HG03097 (cell line): ENCODE data around the gene VWA3A.

Source experiments
- ATAC-seq: cut with Tn5 transposase; IDR thresholded peaks from one replicate; pipeline ENCODE4 v1.9.1; 2021; ENCODE audit not compliant: unreplicated experiment, low FRiP score

The VWA3A gene

GRCh38 chr16:22181426-22181825, 89.1 kb downstream of the VWA3A start:
- no peak for ATAC-seq

- ATAC-seq, result no peak
Measured at GRCh38 chr16:22181843-22182242, 89.5 kb downstream of the VWA3A start.

- no peak for ATAC-seq
Measured at GRCh38 chr16:22183335-22183734, 91.0 kb downstream of the VWA3A start.

GRCh38 chr16:22183901-22184614, 91.7 kb downstream of the VWA3A start:
- ATAC-seq, result no peak

- no peak for ATAC-seq
Measured at GRCh38 chr16:22184615-22184968, 92.3 kb downstream of the VWA3A start.

- ATAC-seq, result no peak
Measured at GRCh38 chr16:22186517-22186916, 94.2 kb downstream of the VWA3A start.

GRCh38 chr16:22188267-22188594, 95.9 kb downstream of the VWA3A start:
- ATAC-seq, result no peak

- no peak for ATAC-seq
Measured at GRCh38 chr16:22188595-22189442, 96.5 kb downstream of the VWA3A start.

- ATAC-seq, result no peak
Measured at GRCh38 chr16:22189473-22190080, 97.2 kb downstream of the VWA3A start.

GRCh38 chr16:22190081-22190775, 97.9 kb downstream of the VWA3A start:
- peak; percentile 46 for ATAC-seq

- ATAC-seq, result peak; percentile 47
Measured at GRCh38 chr16:22190776-22191531, 98.6 kb downstream of the VWA3A start.

- no peak for ATAC-seq
Measured at GRCh38 chr16:22191532-22192260, 99.4 kb downstream of the VWA3A start.

GRCh38 chr16:22192261-22193062, 100.1 kb downstream of the VWA3A start:
- peak; percentile 16 for ATAC-seq

GRCh38 chr16:22193063-22193411, 100.7 kb downstream of the VWA3A start:
- ATAC-seq, result no peak

GRCh38 chr16:22194707-22195444, 102.5 kb downstream of the VWA3A start:
- ATAC-seq, result no peak

GRCh38 chr16:22195445-22195694, 103.0 kb downstream of the VWA3A start:
- ATAC-seq, result no peak

- peak; percentile 28 for ATAC-seq
Measured at GRCh38 chr16:22195695-22196558, 103.6 kb downstream of the VWA3A start.
